RCC 7860 (cell line): ENCODE data around the gene OR5T2.
"Not testable (repeated sequence)": the region's sequence is repeated elsewhere in the genome, so short reads cannot be mapped to it uniquely, and the experiment has no call there.

Experiments
- DNase-seq: peaks from one replicate; pipeline ENCODE4 v3.0.0-alpha.2; 2015; ENCODE audit warnings: low spot score
- FAIRE-seq: peaks from 2 replicates; lab custom pipeline; 2012; peaks lifted over from hg19 to GRCh38; lab: Jason Lieb, UNC

The OR5T2 gene

DNA sequence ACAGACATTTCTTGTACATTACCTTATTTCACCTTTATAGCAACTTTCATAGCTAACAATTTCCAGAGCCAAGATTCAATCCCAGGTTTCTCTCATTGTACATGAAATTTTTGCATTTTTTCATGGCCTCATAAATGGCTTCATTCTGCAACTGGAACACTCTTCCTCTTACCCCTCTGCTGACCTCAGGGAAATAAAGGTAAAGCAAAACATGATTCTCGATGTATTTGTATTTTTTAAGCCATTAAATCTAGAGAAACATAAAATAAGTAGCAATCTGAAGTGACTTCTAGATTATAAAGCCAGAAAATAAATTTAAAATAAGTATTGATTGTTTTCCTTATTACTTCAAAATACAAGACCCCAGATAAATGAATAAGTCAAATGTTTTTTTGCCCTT is at the start of gene OR5T2:
Gene OR5T2 (minus strand): TSS at position 101 of the 400 bp plus-strand sequence. CDS start 1,193 bp downstream, outside the sequence.
- no peak for DNase-seq
- no peak for FAIRE-seq

DNA sequence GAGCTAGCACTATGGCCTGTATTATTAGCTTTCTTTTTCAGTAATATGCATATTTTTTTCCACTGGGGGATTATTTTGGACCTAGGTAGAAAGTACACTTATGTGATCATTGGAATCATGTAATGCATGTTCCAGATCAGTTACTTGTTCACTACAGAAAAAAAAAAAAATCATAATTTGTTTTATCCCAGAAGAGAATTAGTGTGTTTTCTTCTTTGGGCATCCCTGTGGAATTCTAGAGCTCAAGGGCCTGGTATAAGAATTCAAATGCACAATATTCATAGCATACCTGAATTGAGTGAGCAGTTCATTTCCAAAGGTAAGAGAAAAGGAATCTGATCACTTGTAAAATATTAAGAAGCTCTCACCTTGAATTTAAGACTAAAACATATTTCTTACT is 39.8 kb upstream of the OR5T2 start, which contains the start of gene OR5T1:
Gene OR5T1 (plus strand): TSS at position 301 of the 400 bp plus-strand sequence. CDS start 1,485 bp downstream, outside the sequence.
- FAIRE-seq: no peak

DNA sequence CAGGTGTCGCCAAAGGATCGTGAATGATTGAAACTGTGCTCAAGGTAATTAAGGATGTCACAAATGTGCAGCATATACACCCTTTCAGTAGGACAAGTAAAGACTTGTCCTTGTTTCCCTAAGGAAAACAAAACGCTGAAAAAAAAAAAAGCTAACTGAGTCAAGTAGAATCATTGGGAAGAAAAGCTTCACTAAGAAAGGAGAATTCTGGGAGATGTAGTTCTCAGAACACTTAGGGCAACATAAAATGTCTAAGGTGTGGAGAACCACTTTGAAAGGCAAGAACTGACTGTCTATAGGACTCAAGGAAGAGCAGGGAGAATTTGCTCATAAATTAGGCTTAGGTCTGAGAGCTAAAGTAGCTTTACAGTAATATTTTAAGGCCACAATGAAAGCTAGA is 37.0 kb upstream of the OR5T2 start:
- FAIRE-seq: no peak
- DNase-seq: no peak

More for the DNA sequence above, 39.8 kb upstream of the OR5T2 start, which contains the start of gene OR5T1:
- DNase-seq: no peak

DNA sequence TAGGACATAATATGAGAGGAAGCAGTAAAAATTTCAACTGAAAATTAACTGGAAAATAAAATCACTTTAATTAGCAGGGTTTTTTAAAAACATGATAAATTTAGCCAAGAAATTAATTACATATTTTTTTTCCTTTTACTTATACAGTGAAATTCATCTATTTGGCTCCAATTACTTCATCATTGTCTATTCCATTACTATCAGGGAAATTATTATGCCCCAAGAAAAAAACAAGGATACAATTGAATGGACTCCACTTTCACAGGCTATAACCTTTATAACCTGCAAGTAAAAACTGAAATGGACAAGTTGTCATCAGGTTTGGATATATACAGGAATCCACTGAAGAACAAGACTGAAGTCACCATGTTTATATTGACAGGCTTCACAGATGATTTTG is 17.9 kb upstream of the OR5T2 start, which contains the start of gene OR5T3:
Gene OR5T3 (plus strand): TSS at position 301 of the 400 bp plus-strand sequence. CDS start 0 bp downstream, at position 301.
- FAIRE-seq (no peak), DNase-seq (no peak)

DNA sequence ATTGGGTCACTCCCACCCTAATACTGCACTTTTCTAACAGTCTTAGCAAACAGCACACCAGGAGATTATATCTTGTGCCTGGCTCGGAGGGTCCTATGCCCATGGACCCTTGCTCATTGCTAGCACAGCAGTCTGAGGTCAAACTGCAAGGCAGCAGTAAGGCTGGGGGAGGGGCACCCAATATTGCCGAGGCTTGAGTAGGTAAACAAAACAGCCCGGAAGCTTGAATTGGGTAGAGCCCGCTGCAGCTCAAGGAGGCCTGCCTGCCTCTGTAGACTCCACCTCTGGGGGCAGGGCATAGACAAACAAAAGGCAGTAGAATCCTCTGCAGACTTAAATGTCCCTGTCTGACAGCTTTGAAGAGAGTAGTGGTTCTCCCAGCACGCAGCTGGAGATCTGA is 14.3 kb downstream of the OR5T2 start:
- not testable (repeated sequence) for FAIRE-seq, DNase-seq

DNA sequence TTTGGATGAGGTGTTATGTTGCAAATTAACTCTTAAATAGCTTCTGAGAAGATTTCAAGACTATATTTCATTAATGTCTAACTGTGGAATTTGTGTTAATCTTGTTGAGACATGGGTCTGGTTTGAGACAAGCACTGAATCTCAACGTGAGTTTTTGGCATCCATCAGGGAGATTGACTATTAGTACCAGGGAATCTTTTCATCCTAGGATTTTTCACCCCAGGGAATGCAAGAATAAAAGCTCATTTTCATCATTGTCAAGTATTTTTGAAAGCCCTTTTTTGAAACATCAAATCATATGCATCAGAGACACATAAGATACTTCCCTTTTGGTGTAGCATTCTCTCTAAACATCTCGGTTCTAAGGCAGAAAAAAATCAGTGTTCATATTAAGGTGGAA is 19.5 kb downstream of the OR5T2 start:
- DNase-seq: no peak
- no peak for FAIRE-seq

DNA sequence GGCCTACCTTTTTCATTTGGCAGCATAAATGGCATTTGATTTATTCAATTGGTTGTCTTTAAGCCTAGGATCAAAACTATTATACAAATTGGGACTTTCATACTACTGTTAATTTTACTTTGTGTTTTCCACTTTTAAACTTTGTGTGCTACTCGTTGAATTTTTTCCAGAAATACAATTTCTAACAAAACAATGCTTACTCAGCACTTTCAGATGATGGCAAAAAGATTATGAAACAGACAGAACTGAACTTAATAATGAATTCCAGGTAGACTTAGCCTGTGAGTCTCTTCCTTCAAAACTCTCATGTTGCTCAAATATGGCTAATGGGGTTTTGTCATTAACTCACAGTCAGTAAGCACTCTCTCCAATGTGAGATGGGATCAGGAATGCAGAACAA is 26.3 kb downstream of the OR5T2 start:
- DNase-seq: no peak

DNA sequence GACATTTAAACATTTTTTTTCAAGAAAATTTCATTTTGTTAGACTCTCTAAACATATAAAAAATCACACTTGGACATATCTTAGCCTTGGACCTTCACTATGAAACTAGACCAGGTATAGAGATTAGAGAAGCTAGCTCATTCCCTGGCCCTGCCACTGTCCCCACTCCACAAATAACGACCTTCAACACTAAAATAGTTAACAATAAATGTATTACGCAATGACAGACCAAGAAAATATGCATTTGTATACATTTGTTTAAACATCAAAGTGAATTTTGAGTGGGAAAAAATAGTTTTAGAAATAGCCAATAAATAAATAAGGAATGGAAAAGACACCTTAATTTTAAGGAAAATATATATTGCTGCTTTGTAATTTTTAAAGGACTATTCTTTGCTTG is 36.7 kb downstream of the OR5T2 start:
- DNase-seq: no peak
- FAIRE-seq: no peak

More for the DNA sequence above, 26.3 kb downstream of the OR5T2 start:
- no peak for FAIRE-seq

DNA sequence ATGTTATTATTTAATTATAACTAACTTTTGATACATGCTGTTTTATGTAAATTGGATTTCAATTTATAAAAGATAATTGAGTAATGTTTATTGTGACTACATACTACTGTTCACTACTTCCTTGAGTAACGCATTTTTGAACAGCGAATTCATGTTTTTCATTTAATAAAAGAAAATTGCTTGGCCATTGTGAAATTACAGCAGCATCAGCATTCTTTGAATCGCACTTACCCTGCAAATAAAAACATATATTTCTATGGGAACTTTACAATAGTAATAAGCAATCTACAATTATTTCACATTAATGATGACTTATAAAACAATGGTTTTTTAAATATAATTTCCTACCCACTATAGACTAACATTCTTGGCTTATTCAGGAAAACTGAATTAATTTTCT is 37.4 kb downstream of the OR5T2 start:
- no peak for FAIRE-seq
- DNase-seq: no peak

DNA sequence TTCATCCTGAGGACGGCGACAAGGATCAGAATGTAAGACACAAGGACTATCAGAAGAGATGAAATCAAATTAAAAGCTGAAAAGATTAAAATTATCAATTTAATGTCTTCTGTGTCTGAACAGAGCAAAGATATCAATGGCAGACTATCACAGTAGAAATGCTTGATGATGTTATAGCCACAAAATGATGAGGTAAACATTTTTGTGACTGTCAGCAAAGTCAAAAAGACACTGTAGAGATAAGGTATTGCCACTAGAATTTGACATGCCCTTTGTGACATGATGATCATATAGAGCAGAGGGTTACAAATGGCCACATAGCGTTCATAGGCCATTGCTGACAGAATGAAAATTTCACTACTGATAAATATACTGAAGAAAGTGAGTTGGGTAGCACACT is 45.5 kb downstream of the OR5T2 start:
- no peak for DNase-seq
- FAIRE-seq: no peak

DNA sequence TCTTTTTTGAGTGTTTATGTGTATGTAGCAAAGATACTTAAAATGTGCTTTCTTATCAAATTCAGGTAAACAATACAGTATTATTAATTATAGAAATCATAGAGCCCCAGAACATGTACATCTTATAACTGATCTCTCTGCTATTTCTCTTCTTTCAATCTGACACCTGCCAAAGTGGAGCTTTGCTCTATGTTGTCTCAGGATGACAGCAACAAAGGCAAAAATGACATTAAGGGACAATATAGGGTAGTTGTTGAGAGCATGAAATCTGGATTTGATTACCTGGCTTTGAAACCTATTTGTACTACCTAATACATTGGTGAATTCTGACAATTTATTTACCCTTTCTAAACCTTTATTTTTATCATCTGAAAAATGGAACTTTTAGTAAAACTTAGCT is 50.6 kb downstream of the OR5T2 start:
- DNase-seq (no peak), FAIRE-seq (no peak)
